A549 (cell line): Measurements from ENCODE around the gene FOXP1.

ENCODE experiments used
- CBX8 ChIP-seq: fragments of 200-600 bp; sonication (generic); IDR thresholded peaks from 2 replicates; pipeline ENCODE4 v1.6.1; 2016
- ELK1 ChIP-seq: fragments of 150-350 bp; IDR thresholded peaks from 2 replicates; pipeline ENCODE4 v1.6.1; 2014; ENCODE audit warnings: low read depth, mild to moderate bottlenecking, low read length
- EP300 ChIP-seq, 2 experiments: fragments of >200 bp; sonication (Bioruptor Twin); formaldehyde crosslinking; IDR thresholded peaks; 2 replicates in 1 of 2; 3 replicates in 1 of 2; pipeline ENCODE4 v1.6.1; 2016 to 2017
- FOSB ChIP-seq: fragments of 250-450 bp; sonication (Bioruptor Pico); IDR thresholded peaks from 2 replicates; pipeline ENCODE4 v1.5.0; 2020; ENCODE audit warnings: mild to moderate bottlenecking, moderate library complexity
- KDM5A ChIP-seq: fragments of 200-600 bp; sonication (generic); IDR thresholded peaks from 2 replicates; pipeline ENCODE4 v1.6.1; 2016; ENCODE audit warnings: antibody characterized with exemption, mild to moderate bottlenecking
- POLR2A ChIP-seq: IDR thresholded peaks from 2 replicates; pipeline ENCODE4 v1.6.1; 2012; ENCODE audit warnings: mild to moderate bottlenecking, low read length
- RARB ChIP-seq: fragments of 250-450 bp; sonication (Bioruptor Pico); IDR thresholded peaks from 2 replicates; pipeline ENCODE4 v1.8.0; 2021; ENCODE audit warnings: mild to moderate bottlenecking, moderate library complexity
- RCOR1 ChIP-seq: fragments of 150-350 bp; IDR thresholded peaks from 2 replicates; pipeline ENCODE4 v1.6.1; 2014; ENCODE audit warnings: antibody characterized with exemption, low read length, low read depth
- REST ChIP-seq: fragments of 200-600 bp; sonication (generic); IDR thresholded peaks from 2 replicates; pipeline ENCODE4 v1.6.1; 2016; ENCODE audit warnings: antibody characterized with exemption, mild to moderate bottlenecking, moderate library complexity
- RNF2 ChIP-seq: fragments of 200-600 bp; sonication (generic); IDR thresholded peaks from 2 replicates; pipeline ENCODE4 v1.6.1; 2016; ENCODE audit warnings: low read depth, mild to moderate bottlenecking, antibody characterized with exemption, moderate library complexity, borderline replicate concordance
- TF ChIP-seq, protein P1 (sequence below): fragments of >200 bp; sonication (Bioruptor Twin); formaldehyde crosslinking; IDR thresholded peaks from 3 replicates; pipeline ENCODE4 v1.5.1; 2016
- TF ChIP-seq, protein P2 (sequence below): fragments of 250-450 bp; sonication (Bioruptor Pico); IDR thresholded peaks from 2 replicates; pipeline ENCODE4 v1.5.0; 2021; ENCODE audit warnings: mild to moderate bottlenecking, moderate library complexity, borderline replicate concordance

DNA sequence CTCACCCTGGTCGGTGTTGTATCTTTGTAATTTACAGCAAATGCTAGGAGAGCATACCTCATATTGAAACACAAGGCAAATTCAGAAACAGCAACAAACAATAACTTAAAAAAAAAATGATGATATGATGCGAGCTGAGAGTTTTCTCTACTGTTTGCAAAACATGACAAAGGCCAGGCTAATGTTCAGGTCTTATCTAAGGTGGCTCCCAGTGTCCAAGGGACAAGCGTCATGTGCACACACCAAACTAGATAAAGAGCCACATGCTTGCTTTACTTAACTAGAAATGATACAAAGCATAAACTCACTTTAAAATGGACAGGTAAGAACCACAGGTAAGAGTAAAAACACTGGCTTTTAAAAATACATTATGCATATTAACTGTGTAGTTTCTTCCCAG, 375.9 kb downstream of the FOXP1 start:
- TF ChIP-seq RARB (CRISPR knock-in tag) = no peak
- no peak for TF ChIP-seq REST
- TF ChIP-seq, protein P1, sequence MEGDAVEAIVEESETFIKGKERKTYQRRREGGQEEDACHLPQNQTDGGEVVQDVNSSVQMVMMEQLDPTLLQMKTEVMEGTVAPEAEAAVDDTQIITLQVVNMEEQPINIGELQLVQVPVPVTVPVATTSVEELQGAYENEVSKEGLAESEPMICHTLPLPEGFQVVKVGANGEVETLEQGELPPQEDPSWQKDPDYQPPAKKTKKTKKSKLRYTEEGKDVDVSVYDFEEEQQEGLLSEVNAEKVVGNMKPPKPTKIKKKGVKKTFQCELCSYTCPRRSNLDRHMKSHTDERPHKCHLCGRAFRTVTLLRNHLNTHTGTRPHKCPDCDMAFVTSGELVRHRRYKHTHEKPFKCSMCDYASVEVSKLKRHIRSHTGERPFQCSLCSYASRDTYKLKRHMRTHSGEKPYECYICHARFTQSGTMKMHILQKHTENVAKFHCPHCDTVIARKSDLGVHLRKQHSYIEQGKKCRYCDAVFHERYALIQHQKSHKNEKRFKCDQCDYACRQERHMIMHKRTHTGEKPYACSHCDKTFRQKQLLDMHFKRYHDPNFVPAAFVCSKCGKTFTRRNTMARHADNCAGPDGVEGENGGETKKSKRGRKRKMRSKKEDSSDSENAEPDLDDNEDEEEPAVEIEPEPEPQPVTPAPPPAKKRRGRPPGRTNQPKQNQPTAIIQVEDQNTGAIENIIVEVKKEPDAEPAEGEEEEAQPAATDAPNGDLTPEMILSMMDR = no peak
- TF ChIP-seq CBX8 = no peak
- TF ChIP-seq POLR2A = no peak
- TF ChIP-seq KDM5A = no peak
- TF ChIP-seq EP300 (IDR thresholded peaks at IDR 0.05) = no peak
- TF ChIP-seq FOSB (CRISPR knock-in tag) = no peak
- no peak for TF ChIP-seq RNF2
- no peak for TF ChIP-seq RCOR1
- TF ChIP-seq, protein P2, sequence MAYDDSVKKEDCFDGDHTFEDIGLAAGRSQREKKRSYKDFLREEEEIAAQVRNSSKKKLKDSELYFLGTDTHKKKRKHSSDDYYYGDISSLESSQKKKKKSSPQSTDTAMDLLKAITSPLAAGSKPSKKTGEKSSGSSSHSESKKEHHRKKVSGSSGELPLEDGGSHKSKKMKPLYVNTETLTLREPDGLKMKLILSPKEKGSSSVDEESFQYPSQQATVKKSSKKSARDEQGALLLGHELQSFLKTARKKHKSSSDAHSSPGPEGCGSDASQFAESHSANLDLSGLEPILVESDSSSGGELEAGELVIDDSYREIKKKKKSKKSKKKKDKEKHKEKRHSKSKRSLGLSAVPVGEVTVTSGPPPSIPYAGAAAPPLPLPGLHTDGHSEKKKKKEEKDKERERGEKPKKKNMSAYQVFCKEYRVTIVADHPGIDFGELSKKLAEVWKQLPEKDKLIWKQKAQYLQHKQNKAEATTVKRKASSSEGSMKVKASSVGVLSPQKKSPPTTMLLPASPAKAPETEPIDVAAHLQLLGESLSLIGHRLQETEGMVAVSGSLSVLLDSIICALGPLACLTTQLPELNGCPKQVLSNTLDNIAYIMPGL = no peak
- TF ChIP-seq ELK1 = no peak
